ENCODE measurements around the gene AQP7.
"Not testable (repeated sequence)": the region's sequence is repeated elsewhere in the genome, so short reads cannot be mapped to it uniquely, and the experiment has no call there.

Gene AQP7

GRCh38 chr9:33372900-33373299 lies 29.5 kb downstream of the AQP7 start:
- Histone ChIP-seq H3K27me3 (no peaks in the 10 kb centered on the region), H3K4me1 (ENCODE audit: control insufficient read depth in 1 of 2, insufficient read depth in 1 of 2, low read depth in 1 of 2, low read length in 1 of 2) (peaks cover 6 to 11% of the 10 kb centered on the region in 2 experiments), H3K9me3 (no peaks in the 10 kb centered on the region), H3K36me3 (peaks cover 65% of the 10 kb centered on the region), H3K27ac (no peak overlapping the region), H3K4me3 (ENCODE audit: low read depth in 1 of 2, low read length in 1 of 2) (no peak overlapping the region)
- TF ChIP-seq, protein P1, sequence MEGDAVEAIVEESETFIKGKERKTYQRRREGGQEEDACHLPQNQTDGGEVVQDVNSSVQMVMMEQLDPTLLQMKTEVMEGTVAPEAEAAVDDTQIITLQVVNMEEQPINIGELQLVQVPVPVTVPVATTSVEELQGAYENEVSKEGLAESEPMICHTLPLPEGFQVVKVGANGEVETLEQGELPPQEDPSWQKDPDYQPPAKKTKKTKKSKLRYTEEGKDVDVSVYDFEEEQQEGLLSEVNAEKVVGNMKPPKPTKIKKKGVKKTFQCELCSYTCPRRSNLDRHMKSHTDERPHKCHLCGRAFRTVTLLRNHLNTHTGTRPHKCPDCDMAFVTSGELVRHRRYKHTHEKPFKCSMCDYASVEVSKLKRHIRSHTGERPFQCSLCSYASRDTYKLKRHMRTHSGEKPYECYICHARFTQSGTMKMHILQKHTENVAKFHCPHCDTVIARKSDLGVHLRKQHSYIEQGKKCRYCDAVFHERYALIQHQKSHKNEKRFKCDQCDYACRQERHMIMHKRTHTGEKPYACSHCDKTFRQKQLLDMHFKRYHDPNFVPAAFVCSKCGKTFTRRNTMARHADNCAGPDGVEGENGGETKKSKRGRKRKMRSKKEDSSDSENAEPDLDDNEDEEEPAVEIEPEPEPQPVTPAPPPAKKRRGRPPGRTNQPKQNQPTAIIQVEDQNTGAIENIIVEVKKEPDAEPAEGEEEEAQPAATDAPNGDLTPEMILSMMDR (IDR thresholded peaks at IDR 0.05), result no peak

DNA sequence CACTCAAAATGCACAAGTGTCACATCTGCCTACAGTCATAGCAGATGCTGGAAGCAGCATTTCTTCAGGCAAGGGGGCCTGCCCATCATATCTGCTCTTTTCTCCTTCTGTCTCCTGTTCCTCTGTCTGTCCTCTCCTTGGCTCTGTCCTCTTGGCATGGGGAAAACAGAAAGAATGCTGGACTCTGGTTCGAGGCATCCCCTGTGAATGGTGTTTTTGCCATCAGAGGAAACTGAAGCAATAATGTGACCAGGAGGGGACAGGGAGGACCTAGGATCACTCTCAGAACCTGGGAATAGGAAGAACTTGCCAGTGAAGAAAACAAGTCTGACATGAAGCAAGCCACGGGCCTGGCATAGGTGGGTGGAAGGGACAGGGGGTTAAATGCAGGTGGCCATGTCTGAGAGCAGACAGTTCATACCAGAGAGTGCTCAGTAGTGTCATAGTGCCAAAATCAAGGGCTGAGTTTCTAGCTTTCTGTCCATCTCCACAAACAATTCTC lies 35.3 kb downstream of the AQP7 start:
- no peak overlapping the region for H3K27ac ChIP-seq
- no peaks in the 10 kb centered on the region for H3K4me1 ChIP-seq (ENCODE audit: control insufficient read depth in 1 of 2, insufficient read depth in 1 of 2, low read depth in 1 of 2, low read length in 1 of 2)
- no peaks in the 10 kb centered on the region for H3K9me3 ChIP-seq
- peaks cover 85% of the 10 kb centered on the region for H3K36me3 ChIP-seq
- H3K27me3 ChIP-seq, result no peaks in the 10 kb centered on the region
- TF ChIP-seq, protein P1 (IDR thresholded peaks at IDR 0.05), result no peak
- no peak overlapping the region for H3K4me3 ChIP-seq (ENCODE audit: low read depth in 1 of 2, low read length in 1 of 2)

DNA sequence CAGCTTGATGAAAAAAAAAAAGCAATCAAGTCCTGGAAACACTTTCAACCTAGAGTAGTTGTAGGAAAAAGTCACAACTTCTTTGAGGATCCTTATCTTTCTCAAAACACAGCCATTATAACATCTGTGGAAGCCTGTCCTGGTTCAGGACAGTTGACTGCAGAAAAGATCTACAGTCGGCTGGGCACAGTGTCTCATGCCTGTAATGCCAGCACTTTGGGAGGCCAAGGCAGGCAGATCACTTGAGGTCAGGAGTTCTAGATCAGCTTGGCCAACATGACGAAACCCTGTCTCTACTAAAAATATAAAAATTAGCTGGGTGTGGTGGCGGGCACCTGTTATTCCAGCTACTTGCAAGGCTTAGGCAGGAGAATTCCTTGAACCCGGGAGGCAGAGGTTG lies 37.6 kb downstream of the AQP7 start:
- H3K4me1 ChIP-seq (ENCODE audit: control insufficient read depth in 1 of 2, insufficient read depth in 1 of 2, low read depth in 1 of 2, low read length in 1 of 2); H3K27me3 ChIP-seq; H3K9me3 ChIP-seq; H3K4me3 ChIP-seq (ENCODE audit: low read depth in 1 of 2, low read length in 1 of 2); H3K27ac ChIP-seq: not testable (repeated sequence)
- peaks cover 62% of the 10 kb centered on the region for H3K36me3 ChIP-seq

DNA sequence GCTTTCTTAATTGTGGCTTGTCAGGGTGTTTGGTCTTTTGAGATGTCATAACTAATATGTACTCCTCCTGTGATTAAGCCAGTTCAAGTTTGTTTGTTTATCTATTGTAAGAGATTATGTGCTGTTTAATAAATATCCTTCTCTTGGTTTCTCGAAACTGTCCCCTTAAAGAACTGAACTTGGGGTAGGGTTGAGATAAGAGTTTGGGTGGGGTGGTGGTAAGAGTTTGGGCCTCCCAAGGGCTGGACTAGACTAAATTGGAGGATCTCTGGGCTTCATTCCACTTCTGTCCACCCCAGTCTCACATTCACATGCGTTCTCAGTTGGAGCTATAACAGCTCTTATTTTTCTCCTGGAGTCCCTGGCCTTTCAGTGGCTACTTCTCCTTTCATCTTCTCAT lies 38.2 kb downstream of the AQP7 start:
- no peaks in the 10 kb centered on the region for H3K9me3 ChIP-seq
- TF ChIP-seq, protein P1 (IDR thresholded peaks at IDR 0.05), result no peak
- no peaks in the 10 kb centered on the region for H3K27me3 ChIP-seq
- H3K36me3 ChIP-seq, result peaks cover 56% of the 10 kb centered on the region
- no peak overlapping the region for H3K27ac ChIP-seq
- no peak overlapping the region for H3K4me3 ChIP-seq (ENCODE audit: low read depth in 1 of 2, low read length in 1 of 2)
- no peaks in the 10 kb centered on the region for H3K4me1 ChIP-seq (ENCODE audit: control insufficient read depth in 1 of 2, insufficient read depth in 1 of 2, low read depth in 1 of 2, low read length in 1 of 2)

- not testable (repeated sequence) for H3K4me3 ChIP-seq (ENCODE audit: low read depth in 1 of 2, low read length in 1 of 2); H3K27me3 ChIP-seq; H3K27ac ChIP-seq; H3K9me3 ChIP-seq; H3K36me3 ChIP-seq
- peaks cover 14% of the 10 kb centered on the region in 2 experiments for H3K4me1 ChIP-seq (ENCODE audit: control insufficient read depth in 1 of 2, insufficient read depth in 1 of 2, low read depth in 1 of 2, low read length in 1 of 2)
These were observed 43.7 kb downstream of the AQP7 start for GRCh38 chr9:33358641-33359040.

- TF ChIP-seq, protein P1 (IDR thresholded peaks at IDR 0.05), result no peak
These were observed 46.4 kb downstream of the AQP7 start for GRCh38 chr9:33355933-33356332.

More at GRCh38 chr9:33355933-33356332, 46.4 kb downstream of the AQP7 start:
- Histone ChIP-seq H3K36me3 (peaks cover 12% of the 10 kb centered on the region), H3K27me3 (no peaks in the 10 kb centered on the region), H3K4me1 (ENCODE audit: control insufficient read depth in 1 of 2, insufficient read depth in 1 of 2, low read depth in 1 of 2, low read length in 1 of 2) (peaks cover 22 to 23% of the 10 kb centered on the region in 2 experiments), H3K4me3 (ENCODE audit: low read depth in 1 of 2, low read length in 1 of 2) (no peak overlapping the region), H3K27ac (no peak overlapping the region), H3K9me3 (no peaks in the 10 kb centered on the region)
